H1 (cell line): ENCODE data around the gene ARHGAP22. TPM values are rescaled to one million over a fixed set of nuclear protein-coding genes. Genes with fewer than 3 reads are reported as not detected.

ENCODE experiments used
- ASH2L ChIP-seq: fragments of 200-600, 300-600 bp; sonication (generic); IDR thresholded peaks from one replicate; pipeline ENCODE4 v1.7.1; 2017; ENCODE audit warnings: low read length
- FOSL1 ChIP-seq: IDR thresholded peaks from 2 replicates; pipeline ENCODE4 v1.6.1; 2011; ENCODE audit warnings: mild to moderate bottlenecking, low read depth, low read length, moderate library complexity; ENCODE audit not compliant: insufficient read depth
- JUN ChIP-seq: IDR thresholded peaks from 2 replicates; pipeline ENCODE4 v1.6.1; 2011; ENCODE audit warnings: low read depth, mild to moderate bottlenecking, improper control_type of control experiment, low read length
- SIX5 ChIP-seq: IDR thresholded peaks from 2 replicates; pipeline ENCODE4 v1.6.1; 2011; ENCODE audit warnings: mild to moderate bottlenecking, low read depth, low read length
- SUZ12 ChIP-seq: fragments of 200-600 bp; sonication (generic); IDR thresholded peaks from 2 replicates; pipeline ENCODE4 v1.6.1; 2012; ENCODE audit warnings: mild to moderate bottlenecking, inconsistent platforms, low read length, moderate library complexity, mixed read lengths
- polyA plus RNA-seq, 7 experiments: library from polyadenylated mRNA; depleted of rRNA in 3 of 7; stranded (reverse) in 5 of 7; unstranded in 2 of 7; fragments of >200 nt in 5 of 7; fragments of 200-250 nt in 2 of 7; gene quantifications; 1 replicate in 5 of 7; 2 replicates in 1 of 7; 4 replicates in 1 of 7; pipeline versions ENCODE4 v1.2.1 to v1.2.3, GENCODE V29; 2011 to 2013; ENCODE audit warnings: missing spikeins in 2 of 7, mixed read lengths in 2 of 7
- total RNA-seq: library from RNA; stranded (reverse); fragmentation: NEBNext Ultra II Directional; extraction: Animal tissue kit (Norgen Biotek cat#: 25700); gene quantifications from 2 replicates; pipeline ENCODE4 v1.2.1, GENCODE V29; 2021
- TF ChIP-seq, protein P1 (sequence below): fragments of 300-600 bp; sonication (generic); IDR thresholded peaks from 2 replicates; pipeline ENCODE4 v1.7.1; 2012; ENCODE audit warnings: low read length, moderate library complexity, mild to moderate bottlenecking, inconsistent platforms; ENCODE audit not compliant: insufficient replicate concordance

Gene ARHGAP22
- total and polyA plus RNA-seq, 2 of the 8 experiments (the other 6 are each of a cell fraction or from before 2014, with no cell fraction given): 3.6 to 11.2 TPM

DNA sequence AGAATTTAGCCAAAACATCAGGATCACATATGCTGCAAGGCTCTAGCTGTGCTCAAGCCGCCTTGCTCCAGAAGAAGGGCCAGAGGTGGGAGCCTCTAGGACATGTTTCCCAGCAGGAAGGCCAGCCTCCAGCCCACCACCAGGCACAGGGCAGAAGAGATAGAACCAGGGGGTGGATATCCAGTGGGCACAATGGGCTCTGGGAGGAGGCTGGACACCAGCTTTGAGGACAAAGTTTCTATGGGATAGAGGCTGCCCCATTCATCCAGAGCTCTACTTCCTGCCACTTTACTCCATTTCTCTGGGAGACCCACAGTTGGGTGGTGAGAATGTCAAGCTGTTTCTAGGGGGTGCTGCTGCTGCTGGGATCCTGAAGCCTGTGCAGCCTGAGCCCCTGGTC lies 77.1 kb downstream of the ARHGAP22 start (continued):
- TF ChIP-seq, protein P1, sequence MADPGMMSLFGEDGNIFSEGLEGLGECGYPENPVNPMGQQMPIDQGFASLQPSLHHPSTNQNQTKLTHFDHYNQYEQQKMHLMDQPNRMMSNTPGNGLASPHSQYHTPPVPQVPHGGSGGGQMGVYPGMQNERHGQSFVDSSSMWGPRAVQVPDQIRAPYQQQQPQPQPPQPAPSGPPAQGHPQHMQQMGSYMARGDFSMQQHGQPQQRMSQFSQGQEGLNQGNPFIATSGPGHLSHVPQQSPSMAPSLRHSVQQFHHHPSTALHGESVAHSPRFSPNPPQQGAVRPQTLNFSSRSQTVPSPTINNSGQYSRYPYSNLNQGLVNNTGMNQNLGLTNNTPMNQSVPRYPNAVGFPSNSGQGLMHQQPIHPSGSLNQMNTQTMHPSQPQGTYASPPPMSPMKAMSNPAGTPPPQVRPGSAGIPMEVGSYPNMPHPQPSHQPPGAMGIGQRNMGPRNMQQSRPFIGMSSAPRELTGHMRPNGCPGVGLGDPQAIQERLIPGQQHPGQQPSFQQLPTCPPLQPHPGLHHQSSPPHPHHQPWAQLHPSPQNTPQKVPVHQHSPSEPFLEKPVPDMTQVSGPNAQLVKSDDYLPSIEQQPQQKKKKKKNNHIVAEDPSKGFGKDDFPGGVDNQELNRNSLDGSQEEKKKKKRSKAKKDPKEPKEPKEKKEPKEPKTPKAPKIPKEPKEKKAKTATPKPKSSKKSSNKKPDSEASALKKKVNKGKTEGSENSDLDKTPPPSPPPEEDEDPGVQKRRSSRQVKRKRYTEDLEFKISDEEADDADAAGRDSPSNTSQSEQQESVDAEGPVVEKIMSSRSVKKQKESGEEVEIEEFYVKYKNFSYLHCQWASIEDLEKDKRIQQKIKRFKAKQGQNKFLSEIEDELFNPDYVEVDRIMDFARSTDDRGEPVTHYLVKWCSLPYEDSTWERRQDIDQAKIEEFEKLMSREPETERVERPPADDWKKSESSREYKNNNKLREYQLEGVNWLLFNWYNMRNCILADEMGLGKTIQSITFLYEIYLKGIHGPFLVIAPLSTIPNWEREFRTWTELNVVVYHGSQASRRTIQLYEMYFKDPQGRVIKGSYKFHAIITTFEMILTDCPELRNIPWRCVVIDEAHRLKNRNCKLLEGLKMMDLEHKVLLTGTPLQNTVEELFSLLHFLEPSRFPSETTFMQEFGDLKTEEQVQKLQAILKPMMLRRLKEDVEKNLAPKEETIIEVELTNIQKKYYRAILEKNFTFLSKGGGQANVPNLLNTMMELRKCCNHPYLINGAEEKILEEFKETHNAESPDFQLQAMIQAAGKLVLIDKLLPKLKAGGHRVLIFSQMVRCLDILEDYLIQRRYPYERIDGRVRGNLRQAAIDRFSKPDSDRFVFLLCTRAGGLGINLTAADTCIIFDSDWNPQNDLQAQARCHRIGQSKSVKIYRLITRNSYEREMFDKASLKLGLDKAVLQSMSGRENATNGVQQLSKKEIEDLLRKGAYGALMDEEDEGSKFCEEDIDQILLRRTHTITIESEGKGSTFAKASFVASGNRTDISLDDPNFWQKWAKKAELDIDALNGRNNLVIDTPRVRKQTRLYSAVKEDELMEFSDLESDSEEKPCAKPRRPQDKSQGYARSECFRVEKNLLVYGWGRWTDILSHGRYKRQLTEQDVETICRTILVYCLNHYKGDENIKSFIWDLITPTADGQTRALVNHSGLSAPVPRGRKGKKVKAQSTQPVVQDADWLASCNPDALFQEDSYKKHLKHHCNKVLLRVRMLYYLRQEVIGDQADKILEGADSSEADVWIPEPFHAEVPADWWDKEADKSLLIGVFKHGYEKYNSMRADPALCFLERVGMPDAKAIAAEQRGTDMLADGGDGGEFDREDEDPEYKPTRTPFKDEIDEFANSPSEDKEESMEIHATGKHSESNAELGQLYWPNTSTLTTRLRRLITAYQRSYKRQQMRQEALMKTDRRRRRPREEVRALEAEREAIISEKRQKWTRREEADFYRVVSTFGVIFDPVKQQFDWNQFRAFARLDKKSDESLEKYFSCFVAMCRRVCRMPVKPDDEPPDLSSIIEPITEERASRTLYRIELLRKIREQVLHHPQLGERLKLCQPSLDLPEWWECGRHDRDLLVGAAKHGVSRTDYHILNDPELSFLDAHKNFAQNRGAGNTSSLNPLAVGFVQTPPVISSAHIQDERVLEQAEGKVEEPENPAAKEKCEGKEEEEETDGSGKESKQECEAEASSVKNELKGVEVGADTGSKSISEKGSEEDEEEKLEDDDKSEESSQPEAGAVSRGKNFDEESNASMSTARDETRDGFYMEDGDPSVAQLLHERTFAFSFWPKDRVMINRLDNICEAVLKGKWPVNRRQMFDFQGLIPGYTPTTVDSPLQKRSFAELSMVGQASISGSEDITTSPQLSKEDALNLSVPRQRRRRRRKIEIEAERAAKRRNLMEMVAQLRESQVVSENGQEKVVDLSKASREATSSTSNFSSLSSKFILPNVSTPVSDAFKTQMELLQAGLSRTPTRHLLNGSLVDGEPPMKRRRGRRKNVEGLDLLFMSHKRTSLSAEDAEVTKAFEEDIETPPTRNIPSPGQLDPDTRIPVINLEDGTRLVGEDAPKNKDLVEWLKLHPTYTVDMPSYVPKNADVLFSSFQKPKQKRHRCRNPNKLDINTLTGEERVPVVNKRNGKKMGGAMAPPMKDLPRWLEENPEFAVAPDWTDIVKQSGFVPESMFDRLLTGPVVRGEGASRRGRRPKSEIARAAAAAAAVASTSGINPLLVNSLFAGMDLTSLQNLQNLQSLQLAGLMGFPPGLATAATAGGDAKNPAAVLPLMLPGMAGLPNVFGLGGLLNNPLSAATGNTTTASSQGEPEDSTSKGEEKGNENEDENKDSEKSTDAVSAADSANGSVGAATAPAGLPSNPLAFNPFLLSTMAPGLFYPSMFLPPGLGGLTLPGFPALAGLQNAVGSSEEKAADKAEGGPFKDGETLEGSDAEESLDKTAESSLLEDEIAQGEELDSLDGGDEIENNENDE: no peak
- no peak for TF ChIP-seq FOSL1
- TF ChIP-seq JUN: no peak
- TF ChIP-seq SIX5: no peak
- no peak for TF ChIP-seq ASH2L
- no peak for TF ChIP-seq SUZ12
- TF ChIP-seq, all 59 proteins: peak for 0
